ENCODE results near the gene C2orf72. TPM values are rescaled to one million over a fixed set of nuclear protein-coding genes. Genes with fewer than 3 reads are reported as not detected.
"Not testable (repeated sequence)": the region's sequence is repeated elsewhere in the genome, so short reads cannot be mapped to it uniquely, and the experiment has no call there.

C2orf72 gene
- total RNA-seq, 1 donor from 2014 or later = not detected

GRCh38 chr2:231013820-231014219 lies 23.5 kb upstream of the C2orf72 start:
- no peak for DNase-seq (ENCODE audit: low read depth, low spot score)

- DNase-seq (ENCODE audit: low read depth, low spot score) = no peak
Measured at GRCh38 chr2:231015478-231015877, 21.8 kb upstream of the C2orf72 start.

- no peak for DNase-seq (ENCODE audit: low read depth, low spot score)
Measured at GRCh38 chr2:231015926-231016325, 21.4 kb upstream of the C2orf72 start.

- DNase-seq (ENCODE audit: low read depth, low spot score) = no peak
Measured at GRCh38 chr2:231016566-231017230, 20.6 kb upstream of the C2orf72 start.

- no peak for DNase-seq (ENCODE audit: low read depth, low spot score)
Measured at GRCh38 chr2:231017231-231017598, 20.1 kb upstream of the C2orf72 start.

- no peak for DNase-seq (ENCODE audit: low read depth, low spot score)
Measured at GRCh38 chr2:231018184-231018583, 19.1 kb upstream of the C2orf72 start.

- DNase-seq (ENCODE audit: low read depth, low spot score) = not testable (repeated sequence)
Measured at GRCh38 chr2:231025059-231025458, 12.3 kb upstream of the C2orf72 start.

- DNase-seq (ENCODE audit: low read depth, low spot score) = no peak
Measured at GRCh38 chr2:231028889-231029288, 8.4 kb upstream of the C2orf72 start.

- no peak for DNase-seq (ENCODE audit: low read depth, low spot score)
Measured at GRCh38 chr2:231029563-231029962, 7.8 kb upstream of the C2orf72 start.

- no peak for DNase-seq (ENCODE audit: low read depth, low spot score)
Measured at GRCh38 chr2:231030725-231031124, 6.6 kb upstream of the C2orf72 start.

- no peak for DNase-seq (ENCODE audit: low read depth, low spot score)
Measured at GRCh38 chr2:231032575-231033140, 4.7 kb upstream of the C2orf72 start.

- no peak for DNase-seq (ENCODE audit: low read depth, low spot score)
Measured at GRCh38 chr2:231033147-231034132, 3.9 kb upstream of the C2orf72 start.

GRCh38 chr2:231034291-231034882 lies 2.9 kb upstream of the C2orf72 start:
- no peak for DNase-seq (ENCODE audit: low read depth, low spot score)

- no peak for DNase-seq (ENCODE audit: low read depth, low spot score)
Measured at GRCh38 chr2:231036131-231036530, 1.2 kb upstream of the C2orf72 start.

GRCh38 chr2:231036578-231037106 lies 681 bp upstream of the C2orf72 start:
- DNase-seq (ENCODE audit: low read depth, low spot score) = no peak

- no peak for DNase-seq (ENCODE audit: low read depth, low spot score)
Measured at GRCh38 chr2:231037731-231038482, 584 bp downstream of the C2orf72 start.

- DNase-seq (ENCODE audit: low read depth, low spot score) = no peak
Measured at GRCh38 chr2:231038483-231039293, 1.4 kb downstream of the C2orf72 start.

- DNase-seq (ENCODE audit: low read depth, low spot score) = no peak
Measured at GRCh38 chr2:231039294-231039664, 2.0 kb downstream of the C2orf72 start.

- no peak for DNase-seq (ENCODE audit: low read depth, low spot score)
Measured at GRCh38 chr2:231039821-231040364, 2.6 kb downstream of the C2orf72 start.
